Upper lobe of left lung (tissue), 6 donors: ENCODE results near the gene RASSF3. TPM values are rescaled to one million over a fixed set of nuclear protein-coding genes. Genes with fewer than 3 reads are reported as not detected.

Experiments used
- ATAC-seq, 2 donors: fragments of 200-7000 bp; cut with Tn5 transposase; one replicate each; pipeline ENCODE4 v1.9.1; 2022; ENCODE audit warnings: mild to moderate bottlenecking in 2 of 2, moderate library complexity in 2 of 2; ENCODE audit not compliant: low FRiP score in 2 of 2
- DNase-seq, 2 donors: peaks; one replicate each; pipeline ENCODE4 v3.0.0-alpha.2; 2019 to 2020
- H3K27ac ChIP-seq, 4 donors: fragments of 200-600 bp; sonication (generic); one replicate each; pipeline ENCODE4 v1.5.1; 2016 to 2019
- H3K27me3 ChIP-seq, 4 donors: fragments of 200-600 bp; sonication (generic); one replicate each; pipeline ENCODE4 v1.5.1; 2017 to 2019
- H3K36me3 ChIP-seq, 4 donors: fragments of 200-600 bp; sonication (generic); one replicate each; pipeline ENCODE4 v1.5.1; 2016 to 2019
- H3K4me1 ChIP-seq, 4 donors: fragments of 200-600 bp; sonication (generic); one replicate each; pipeline ENCODE4 v1.5.1; 2018 to 2019
- H3K4me3 ChIP-seq, 4 donors: fragments of 200-600 bp; sonication (generic); one replicate each; pipeline ENCODE4 v1.5.1; 2017 to 2019; ENCODE audit warnings: mild to moderate bottlenecking in 2 of 4, moderate library complexity in 1 of 4
- H3K9me3 ChIP-seq, 4 donors: fragments of 200-600 bp; sonication (generic); one replicate each; pipeline ENCODE4 v1.5.1; 2018 to 2019
- CTCF ChIP-seq, 6 experiments: fragments of 450-650 bp in 4 of 6; fragments of 200-600 bp in 2 of 6; sonication (generic) in 2 of 6; IDR thresholded peaks; one replicate each; pipeline ENCODE4 v1.5.1; 2016 to 2019; ENCODE audit warnings: antibody characterized with exemption in 6 of 6
- EP300 ChIP-seq, 4 donors: sonication (generic); formaldehyde crosslinking; IDR thresholded peaks; one replicate each; pipeline ENCODE4 v1.5.1; 2017; ENCODE audit warnings: antibody characterized with exemption in 4 of 4, control low read depth in 2 of 4
- POLR2A ChIP-seq, 4 donors: fragments of 450-650 bp; IDR thresholded peaks; one replicate each; pipeline ENCODE4 v1.5.1; 2016 to 2017; ENCODE audit warnings: antibody characterized with exemption in 4 of 4, mild to moderate bottlenecking in 2 of 4
- POLR2AphosphoS5 ChIP-seq, 2 donors: sonication (generic); formaldehyde crosslinking; IDR thresholded peaks; one replicate each; pipeline ENCODE4 v1.5.1; 2017; ENCODE audit warnings: antibody characterized with exemption in 2 of 2
- WGBS, 2 donors: methylation state at CpG; one replicate each; pipeline ENCODE4 v1.1.5; 2017 to 2018; 5-methylcytosine and 5-hydroxymethylcytosine counted together
- total RNA-seq, 6 donors: library from RNA; depleted of rRNA in 4 of 6; stranded (reverse); fragments of >200 nt in 4 of 6; gene quantifications; one replicate each; pipeline versions ENCODE4 v1.1.0 to v1.2.1, GENCODE V29; 2016 to 2021
- donor health status: DM: no; HTN: no; CAD: no; lungs with moderate emphysema.
- donor health status: DM: no; HTN: yes; CAD: no; lungs with severe emphysema.

RASSF3 gene
- 100 to 1,000 TPM in 1 of 6 donors, 10 to 100 TPM in 5; 25.0 to 104 (median 46.0) TPM for total RNA-seq

DNA sequence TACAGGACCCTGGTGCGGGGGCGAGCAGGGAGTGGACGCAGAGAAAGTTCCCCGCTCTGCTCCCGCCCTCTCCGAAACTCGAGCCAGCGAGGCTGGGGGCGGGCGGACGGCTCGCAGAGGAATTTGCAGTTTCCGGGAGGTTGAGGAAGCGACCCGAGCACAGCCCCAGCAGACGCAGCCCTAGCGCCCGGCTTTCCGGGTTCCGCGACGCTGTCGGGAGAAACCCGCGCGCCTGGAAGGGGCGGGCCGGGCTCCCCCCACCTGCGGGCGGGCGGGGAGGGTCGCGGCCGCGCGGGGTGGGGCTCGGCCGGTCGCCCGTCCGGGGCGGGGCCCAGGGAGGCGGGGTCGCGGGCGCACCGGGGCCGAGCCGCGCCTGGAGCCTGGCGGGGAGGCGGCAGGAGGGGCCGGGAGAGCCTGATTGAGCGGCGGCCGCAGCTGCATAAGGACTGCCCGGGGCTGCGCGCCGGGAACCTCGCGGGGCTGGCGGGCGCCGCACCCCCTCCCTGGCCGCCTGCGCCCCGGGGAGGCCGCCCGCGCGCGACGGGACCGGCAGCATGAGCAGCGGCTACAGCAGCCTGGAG is at the start of gene RASSF3:
Gene RASSF3 (plus strand): TSS at position 417 of the 581 bp plus-strand sequence. CDS start 138 bp downstream, at position 555.
- DNase-seq (peak; percentile 84 to 95), ATAC-seq (peak; percentile 84 to 87)
- 0% methylated on average over 8 of the region's 76 CpGs; no CpG with 5 or more reads in 1 of the 2 donors for WGBS, 2 donors
- peak within 1 kb of the TSS; percentile 94 to 99 (median 96) for H3K4me3 ChIP-seq
- no peaks in the 10 kb centered on the region for H3K36me3 ChIP-seq
- no peaks in the 10 kb centered on the region for H3K27me3 ChIP-seq
- peaks cover 13 to 37% (median 21%) of the 10 kb centered on the region in 4 donors for H3K4me1 ChIP-seq
- TF ChIP-seq POLR2AphosphoS5 (IDR thresholded peaks at IDR 0.05) = peak; percentile 25 to 60
- no peak for TF ChIP-seq CTCF (IDR thresholded peaks at IDR 0.05)
- TF ChIP-seq POLR2A (IDR thresholded peaks at IDR 0.05) = peak in 2 of 4 donors; percentile 53 to 76
- no peaks in the 10 kb centered on the region for H3K9me3 ChIP-seq
- peak within 1 kb of the TSS; percentile 91 to 97 (median 94) for H3K27ac ChIP-seq

GRCh38 chr12:64561302-64562136 is 48.8 kb upstream of the RASSF3 start:
- DNase-seq (no peak), ATAC-seq (no peak)
- Histone ChIP-seq H3K27ac (no peak overlapping the region), H3K27me3 (no peaks in the 10 kb centered on the region), H3K9me3 (no peaks in the 10 kb centered on the region), H3K4me1 (no peaks in the 10 kb centered on the region), H3K36me3 (no peaks in the 10 kb centered on the region), H3K4me3 (no peak overlapping the region)
- TF ChIP-seq CTCF (IDR thresholded peaks at IDR 0.05) = no peak
- no peak for TF ChIP-seq EP300 (IDR thresholded peaks at IDR 0.05)
- no peak for TF ChIP-seq POLR2AphosphoS5 (IDR thresholded peaks at IDR 0.05)
- TF ChIP-seq POLR2A (IDR thresholded peaks at IDR 0.05) = no peak
- WGBS, 2 donors = 91 to 93% methylated on average over 9 of the region's 9 CpGs

DNA sequence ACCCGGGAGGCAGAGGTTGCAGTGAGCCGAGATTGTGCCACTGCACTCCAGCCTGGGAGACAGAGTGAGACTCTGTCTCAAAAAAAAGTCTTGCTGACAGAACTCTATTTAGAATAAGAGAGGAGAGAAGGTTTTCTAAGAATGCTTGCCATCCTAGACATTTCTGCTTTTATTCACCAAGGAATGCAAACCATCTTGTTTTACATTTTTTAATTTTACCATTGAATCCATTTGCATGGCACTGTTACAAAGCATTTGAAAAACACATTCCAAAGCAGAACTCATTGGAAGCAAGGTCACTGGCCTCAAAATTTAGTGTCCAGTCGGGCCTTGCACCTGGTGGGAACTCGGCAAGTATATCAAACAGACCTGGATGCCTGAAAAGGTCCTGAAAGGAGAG is 44.2 kb upstream of the RASSF3 start:
- peaks cover 12 to 25% (median 21%) of the 10 kb centered on the region in 4 donors for H3K4me1 ChIP-seq
- 67 to 68% methylated on average over 4 of the region's 4 CpGs for WGBS, 2 donors
- H3K27ac ChIP-seq = no peak overlapping the region
- DNase-seq = no peak
- H3K36me3 ChIP-seq = no peaks in the 10 kb centered on the region
- no peak for TF ChIP-seq POLR2A (IDR thresholded peaks at IDR 0.05)
- no peak for TF ChIP-seq CTCF (IDR thresholded peaks at IDR 0.05)
- no peak for TF ChIP-seq POLR2AphosphoS5 (IDR thresholded peaks at IDR 0.05)
- TF ChIP-seq EP300 (IDR thresholded peaks at IDR 0.05) = no peak
- H3K27me3 ChIP-seq = no peaks in the 10 kb centered on the region
- H3K9me3 ChIP-seq = no peaks in the 10 kb centered on the region
- no peak overlapping the region for H3K4me3 ChIP-seq
- ATAC-seq = no peak

- Histone ChIP-seq H3K4me3 (no peak overlapping the region), H3K9me3 (no peaks in the 10 kb centered on the region), H3K27me3 (no peaks in the 10 kb centered on the region), H3K4me1 (peaks cover 12 to 25% (median 21%) of the 10 kb centered on the region in 4 donors), H3K36me3 (no peaks in the 10 kb centered on the region), H3K27ac (no peak overlapping the region)
- TF ChIP-seq EP300 (IDR thresholded peaks at IDR 0.05) = no peak
- no peak for TF ChIP-seq CTCF (IDR thresholded peaks at IDR 0.05)
- WGBS, 2 donors = 82 to 87% methylated on average over 7 of the region's 7 CpGs
- DNase-seq (no peak), ATAC-seq (no peak)
Measured at GRCh38 chr12:64566831-64567517, 43.3 kb upstream of the RASSF3 start.
